PFSK-1 (cell line): ENCODE measurements around the gene SOSTDC1.

Experiments used
- TAF1 ChIP-seq: IDR thresholded peaks from 2 replicates; pipeline ENCODE4 v1.6.1; 2012; ENCODE audit warnings: low read length, control low read depth, borderline replicate concordance; ENCODE audit not compliant: insufficient read depth
- TF ChIP-seq, protein P1 (sequence below), 2 experiments: IDR thresholded peaks; 2 replicates each; pipeline versions ENCODE4 v1.6.1 to v1.8.0; 2011 to 2012; ENCODE audit warnings: low read depth in 2 of 2, low read length in 2 of 2, control low read depth in 1 of 2, inconsistent platforms in 1 of 2, mild to moderate bottlenecking in 1 of 2, moderate library complexity in 1 of 2; ENCODE audit not compliant: insufficient read depth in 1 of 2

DNA sequence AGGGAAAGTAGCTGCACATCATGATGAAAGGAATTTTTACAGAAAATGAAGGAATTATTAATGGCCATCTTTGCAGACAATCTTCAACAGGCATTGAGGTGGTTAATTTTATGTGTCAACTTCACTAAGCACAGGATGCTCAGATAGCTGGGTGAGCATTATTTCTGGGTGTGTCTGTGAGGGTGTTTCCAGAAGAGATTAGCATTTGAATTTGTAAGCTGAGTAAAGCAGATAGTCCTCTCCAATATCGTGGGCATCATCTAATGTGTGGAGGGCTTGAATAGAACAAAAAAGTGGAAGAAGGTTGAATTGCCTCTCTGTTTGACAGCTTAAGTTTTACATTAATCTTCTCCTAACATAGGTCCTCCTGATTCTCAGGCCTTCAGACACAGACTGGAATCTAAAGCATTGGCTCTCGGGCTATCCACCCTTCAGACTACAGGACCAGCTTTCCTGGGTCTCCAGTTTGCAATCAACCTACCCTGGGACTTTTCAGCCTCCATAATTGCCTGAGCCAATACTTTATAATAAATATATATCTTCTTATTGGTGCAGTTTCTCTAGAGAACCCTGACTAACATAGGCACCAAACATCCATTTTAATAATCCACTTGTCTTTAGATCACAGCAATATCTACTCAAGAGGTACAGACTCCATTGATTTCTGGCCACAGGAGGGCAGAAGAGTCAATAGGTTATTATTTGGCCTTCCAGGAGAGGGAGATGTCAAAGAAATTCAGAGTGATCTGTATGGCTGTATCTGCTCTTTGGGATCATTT, 33.7 kb downstream of the SOSTDC1 start:
- no peak for TF ChIP-seq TAF1
- TF ChIP-seq, protein P1, sequence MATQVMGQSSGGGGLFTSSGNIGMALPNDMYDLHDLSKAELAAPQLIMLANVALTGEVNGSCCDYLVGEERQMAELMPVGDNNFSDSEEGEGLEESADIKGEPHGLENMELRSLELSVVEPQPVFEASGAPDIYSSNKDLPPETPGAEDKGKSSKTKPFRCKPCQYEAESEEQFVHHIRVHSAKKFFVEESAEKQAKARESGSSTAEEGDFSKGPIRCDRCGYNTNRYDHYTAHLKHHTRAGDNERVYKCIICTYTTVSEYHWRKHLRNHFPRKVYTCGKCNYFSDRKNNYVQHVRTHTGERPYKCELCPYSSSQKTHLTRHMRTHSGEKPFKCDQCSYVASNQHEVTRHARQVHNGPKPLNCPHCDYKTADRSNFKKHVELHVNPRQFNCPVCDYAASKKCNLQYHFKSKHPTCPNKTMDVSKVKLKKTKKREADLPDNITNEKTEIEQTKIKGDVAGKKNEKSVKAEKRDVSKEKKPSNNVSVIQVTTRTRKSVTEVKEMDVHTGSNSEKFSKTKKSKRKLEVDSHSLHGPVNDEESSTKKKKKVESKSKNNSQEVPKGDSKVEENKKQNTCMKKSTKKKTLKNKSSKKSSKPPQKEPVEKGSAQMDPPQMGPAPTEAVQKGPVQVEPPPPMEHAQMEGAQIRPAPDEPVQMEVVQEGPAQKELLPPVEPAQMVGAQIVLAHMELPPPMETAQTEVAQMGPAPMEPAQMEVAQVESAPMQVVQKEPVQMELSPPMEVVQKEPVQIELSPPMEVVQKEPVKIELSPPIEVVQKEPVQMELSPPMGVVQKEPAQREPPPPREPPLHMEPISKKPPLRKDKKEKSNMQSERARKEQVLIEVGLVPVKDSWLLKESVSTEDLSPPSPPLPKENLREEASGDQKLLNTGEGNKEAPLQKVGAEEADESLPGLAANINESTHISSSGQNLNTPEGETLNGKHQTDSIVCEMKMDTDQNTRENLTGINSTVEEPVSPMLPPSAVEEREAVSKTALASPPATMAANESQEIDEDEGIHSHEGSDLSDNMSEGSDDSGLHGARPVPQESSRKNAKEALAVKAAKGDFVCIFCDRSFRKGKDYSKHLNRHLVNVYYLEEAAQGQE (IDR thresholded peaks at IDR 0.05; ENCODE audit: insufficient read depth in 1 of 2, low read depth in 2 of 2, low read length in 2 of 2), result no peak
